OCI-LY7 (cell line): ENCODE data around the gene OR2A14. TPM values are rescaled to one million over a fixed set of nuclear protein-coding genes. Genes with fewer than 3 reads are reported as not detected.
A peak's percentile ranks its signal among the peaks of the same experiment; 100 is the strongest.
"Not testable (repeated sequence)": the region's sequence is repeated elsewhere in the genome, so short reads cannot be mapped to it uniquely, and the experiment has no call there.

Experiments
- BruUV-seq: library from RNA; stranded (reverse); fragments of 400-500 nt; replicated peaks from 2 replicates; lab custom pipeline; 2021; lab: Mats Ljungman, UMichigan
- CTCF ChIA-PET: fragments of 300-600 bp; sonication (Branson Sonifier 250); formaldehyde crosslinking; loops from one replicate; lab custom pipeline; 2022; ENCODE audit warnings: antibody characterized with exemption; ENCODE audit not compliant: unreplicated experiment; lab: Charles Lee
- POLR2A ChIA-PET: fragments of 300-600 bp; sonication (Branson Sonifier 250); formaldehyde crosslinking; loops from one replicate; lab custom pipeline; 2022; ENCODE audit warnings: antibody characterized with exemption; lab: Charles Lee
- DNase-seq: peaks from one replicate; pipeline ENCODE4 v3.0.0-alpha.2; 2015; ENCODE audit warnings: low spot score
- H2AFZ ChIP-seq: fragments of 200-600 bp; sonication (generic), shearing (Covaris generic); 2 replicates; pipeline ENCODE4 v1.6.1; 2014; ENCODE audit warnings: mild to moderate bottlenecking, antibody characterized with exemption, low read length, moderate library complexity
- H3K27ac ChIP-seq: fragments of 200-600 bp; sonication (generic); 2 replicates; pipeline ENCODE4 v1.5.1; 2014; ENCODE audit warnings: mixed run types, low read depth, mild to moderate bottlenecking, moderate library complexity, low read length, inconsistent platforms; ENCODE audit not compliant: poor library complexity, severe bottlenecking
- H3K36me3 ChIP-seq: fragments of 200-600 bp; sonication (generic); 2 replicates; pipeline ENCODE4 v1.6.1; 2014; ENCODE audit warnings: mild to moderate bottlenecking, antibody characterized with exemption, low read length, moderate library complexity, mixed read lengths; ENCODE audit not compliant: insufficient read depth
- H3K4me1 ChIP-seq: fragments of 200-600 bp; sonication (generic); 2 replicates; pipeline ENCODE4 v1.5.1; 2014; ENCODE audit warnings: mild to moderate bottlenecking, low read length; ENCODE audit not compliant: insufficient read depth, poor library complexity, severe bottlenecking
- H3K4me2 ChIP-seq: fragments of 200-600 bp; sonication (generic); 2 replicates; pipeline ENCODE4 v1.6.1; 2014; ENCODE audit warnings: mild to moderate bottlenecking, low read length
- H3K4me3 ChIP-seq: fragments of 200-600 bp; sonication (generic); 2 replicates; pipeline ENCODE4 v1.5.1; 2014; ENCODE audit warnings: mild to moderate bottlenecking, low read depth, low read length; ENCODE audit not compliant: poor library complexity, severe bottlenecking
- H3K79me2 ChIP-seq: fragments of 200-600 bp; sonication (generic); 2 replicates; pipeline ENCODE4 v1.6.1; 2016; ENCODE audit warnings: low read depth, mild to moderate bottlenecking, low read length, moderate library complexity, mixed read lengths; ENCODE audit not compliant: insufficient read depth
- H3K9me2 ChIP-seq: fragments of 200-600 bp; sonication (generic); 2 replicates; pipeline ENCODE4 v1.6.1; 2016; ENCODE audit warnings: mild to moderate bottlenecking, low read length, mixed read lengths; ENCODE audit not compliant: insufficient read depth
- H3K9me3 ChIP-seq: fragments of 200-600 bp; sonication (generic); 2 replicates; pipeline ENCODE4 v1.6.1; 2014; ENCODE audit warnings: mild to moderate bottlenecking, mixed run types, low read length, mixed read lengths
- H4K20me1 ChIP-seq: fragments of 200-600 bp; sonication (generic); 2 replicates; pipeline ENCODE4 v1.6.1; 2014; ENCODE audit warnings: mild to moderate bottlenecking, antibody characterized with exemption, low read length, moderate library complexity, mixed read lengths; ENCODE audit not compliant: insufficient read depth
- CTCF ChIP-seq: fragments of 200-600 bp; sonication (generic); conservative IDR thresholded peaks from 2 replicates; pipeline ENCODE4 v1.5.1; 2014; ENCODE audit warnings: mild to moderate bottlenecking, antibody characterized with exemption, low read length, moderate library complexity, mixed read lengths
- EZH2phosphoT487 ChIP-seq: fragments of 200-600 bp; sonication (generic); IDR thresholded peaks from 2 replicates; pipeline ENCODE4 v1.6.1; 2018; ENCODE audit warnings: low read depth, borderline replicate concordance, mild to moderate bottlenecking, mixed run types, antibody characterized with exemption, low read length, moderate library complexity, mixed read lengths
- intact Hi-C: fragments of 100-400 bp; cut with micrococcal nuclease; formaldehyde crosslinking; loops from one replicate; pipeline ENCODE4 v1.10.0; 2022; ENCODE audit not compliant: unreplicated experiment
- total RNA-seq, 2 experiments: library from RNA; depleted of rRNA in 1 of 2; stranded (reverse); fragments of >200 nt in 1 of 2; shearing (Covaris generic) in 1 of 2; gene quantifications; 2 replicates each; pipeline ENCODE4 v1.2.3, GENCODE V29; 2014 to 2022

Gene OR2A14
- total RNA-seq, 2 experiments from 2014 or later, result not detected

- H3K4me1 ChIP-seq, result no peaks in the 10 kb centered on the region
- H3K4me3 ChIP-seq, result no peak overlapping the region
- intact Hi-C loops, result no loop called here
- no peak overlapping the region for H2AFZ ChIP-seq
- no peak overlapping the region for H3K27ac ChIP-seq
- H3K36me3 ChIP-seq, result no peaks in the 10 kb centered on the region
- BruUV-seq, result no TSS peak
- CTCF ChIA-PET, result no interaction called here
- H4K20me1 ChIP-seq, result no peaks in the 10 kb centered on the region
- H3K4me2 ChIP-seq, result no peak overlapping the region
- no peaks in the 10 kb centered on the region for H3K9me2 ChIP-seq
- H3K79me2 ChIP-seq, result no peaks in the 10 kb centered on the region
- no peaks in the 10 kb centered on the region for H3K9me3 ChIP-seq
- DNase-seq, result no peak
- TF ChIP-seq EZH2phosphoT487, result no peak
- TF ChIP-seq CTCF, result no peak
- POLR2A ChIA-PET, result no interaction called here
Measured at GRCh38 chr7:144113651-144114050, 9.3 kb upstream of the OR2A14 start.

- Histone ChIP-seq H3K36me3 (no peaks in the 10 kb centered on the region), H2AFZ (no peak overlapping the region), H4K20me1 (no peaks in the 10 kb centered on the region), H3K4me2 (no peak overlapping the region), H3K27ac (no peak overlapping the region), H3K9me3 (no peaks in the 10 kb centered on the region), H3K79me2 (no peaks in the 10 kb centered on the region), H3K4me3 (no peak overlapping the region), H3K4me1 (no peaks in the 10 kb centered on the region), H3K9me2 (no peaks in the 10 kb centered on the region)
- TF ChIP-seq EZH2phosphoT487 (no peak), CTCF (no peak)
- POLR2A ChIA-PET, result no interaction called here
- CTCF ChIA-PET, result no interaction called here
- no peak for DNase-seq
- BruUV-seq, result no TSS peak
- intact Hi-C loops, result no loop called here
Measured at GRCh38 chr7:144118341-144118740, 4.6 kb upstream of the OR2A14 start.

GRCh38 chr7:144127714-144128334 lies 4.8 kb downstream of the OR2A14 start:
- Histone ChIP-seq H3K36me3 (no peaks in the 10 kb centered on the region), H3K4me1 (no peaks in the 10 kb centered on the region), H3K27ac (no peak overlapping the region), H2AFZ (no peak overlapping the region), H3K79me2 (no peaks in the 10 kb centered on the region), H3K9me3 (no peaks in the 10 kb centered on the region), H4K20me1 (no peaks in the 10 kb centered on the region), H3K4me3 (no peak overlapping the region), H3K9me2 (no peaks in the 10 kb centered on the region), H3K4me2 (no peak overlapping the region)
- POLR2A ChIA-PET, result no interaction called here
- CTCF ChIA-PET, result interaction anchor here (0.6 to 0.8 kb wide), 2 partner anchors 231 to 240 kb away, joined by 3 read pairs; no protein-coding TSS in a partner anchor
- TF ChIP-seq EZH2phosphoT487 (no peak), CTCF (peak; percentile 92)
- no TSS peak for BruUV-seq
- intact Hi-C loops, result loop anchor here (10.0 kb wide), 1 partner anchor 193 kb away; the partner anchor contains the start of gene OR2F2
- peak; percentile 74 for DNase-seq

- POLR2A ChIA-PET, H3K4me2 ChIP-seq, DNase-seq, H3K36me3 ChIP-seq, H3K4me3 ChIP-seq, H3K79me2 ChIP-seq, H3K27ac ChIP-seq, H3K4me1 ChIP-seq, H2AFZ ChIP-seq, H3K9me2 ChIP-seq, CTCF ChIA-PET, BruUV-seq, H4K20me1 ChIP-seq, H3K9me3 ChIP-seq: not testable (repeated sequence)
- intact Hi-C loops, result loop anchor here (10.0 kb wide), 1 partner anchor 195 kb away; the partner anchor contains the start of gene OR2F2
Measured at GRCh38 chr7:144129601-144130000, 6.6 kb downstream of the OR2A14 start.
